ENCODE measurements around the gene FSCN2. TPM values are rescaled to one million over a fixed set of nuclear protein-coding genes. Genes with fewer than 3 reads are reported as not detected.
"Not testable (repeated sequence)": the region's sequence is repeated elsewhere in the genome, so short reads cannot be mapped to it uniquely, and the experiment has no call there.

Gene FSCN2
- total RNA-seq, 4 donors from 2014 or later = 0.20 to 0.46 TPM; not detected in 2

- intact Hi-C loops (cut with DNase I; ENCODE audit: low total_unique reads) = no loop called here
- no peaks in the 10 kb centered on the region for H3K9me3 ChIP-seq
- no peaks in the 10 kb centered on the region for H3K36me3 ChIP-seq
- H3K27ac ChIP-seq = no peak overlapping the region
- in situ Hi-C loops (cut with MboI; ENCODE audit: low sequenced_read_pairs in 4 of 4) = no loop called here
- peaks cover 39 to 51% (median 50%) of the 10 kb centered on the region in 3 donors for H3K27me3 ChIP-seq
- no peak for ATAC-seq
- no peak for DNase-seq
- peaks cover 12 to 17% of the 10 kb centered on the region in 2 donors for H3K4me1 ChIP-seq
- TF ChIP-seq POLR2A (IDR thresholded peaks at IDR 0.05) = no peak
- TF ChIP-seq, protein P1, sequence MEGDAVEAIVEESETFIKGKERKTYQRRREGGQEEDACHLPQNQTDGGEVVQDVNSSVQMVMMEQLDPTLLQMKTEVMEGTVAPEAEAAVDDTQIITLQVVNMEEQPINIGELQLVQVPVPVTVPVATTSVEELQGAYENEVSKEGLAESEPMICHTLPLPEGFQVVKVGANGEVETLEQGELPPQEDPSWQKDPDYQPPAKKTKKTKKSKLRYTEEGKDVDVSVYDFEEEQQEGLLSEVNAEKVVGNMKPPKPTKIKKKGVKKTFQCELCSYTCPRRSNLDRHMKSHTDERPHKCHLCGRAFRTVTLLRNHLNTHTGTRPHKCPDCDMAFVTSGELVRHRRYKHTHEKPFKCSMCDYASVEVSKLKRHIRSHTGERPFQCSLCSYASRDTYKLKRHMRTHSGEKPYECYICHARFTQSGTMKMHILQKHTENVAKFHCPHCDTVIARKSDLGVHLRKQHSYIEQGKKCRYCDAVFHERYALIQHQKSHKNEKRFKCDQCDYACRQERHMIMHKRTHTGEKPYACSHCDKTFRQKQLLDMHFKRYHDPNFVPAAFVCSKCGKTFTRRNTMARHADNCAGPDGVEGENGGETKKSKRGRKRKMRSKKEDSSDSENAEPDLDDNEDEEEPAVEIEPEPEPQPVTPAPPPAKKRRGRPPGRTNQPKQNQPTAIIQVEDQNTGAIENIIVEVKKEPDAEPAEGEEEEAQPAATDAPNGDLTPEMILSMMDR (IDR thresholded peaks at IDR 0.05 in 4 of 5, conservative IDR thresholded peaks at IDR 0.05 in 1 of 5) = no peak
- H3K4me3 ChIP-seq = no peak overlapping the region
Observed at GRCh38 chr17:81528384-81528650, 140 bp downstream of the FSCN2 start.

DNA sequence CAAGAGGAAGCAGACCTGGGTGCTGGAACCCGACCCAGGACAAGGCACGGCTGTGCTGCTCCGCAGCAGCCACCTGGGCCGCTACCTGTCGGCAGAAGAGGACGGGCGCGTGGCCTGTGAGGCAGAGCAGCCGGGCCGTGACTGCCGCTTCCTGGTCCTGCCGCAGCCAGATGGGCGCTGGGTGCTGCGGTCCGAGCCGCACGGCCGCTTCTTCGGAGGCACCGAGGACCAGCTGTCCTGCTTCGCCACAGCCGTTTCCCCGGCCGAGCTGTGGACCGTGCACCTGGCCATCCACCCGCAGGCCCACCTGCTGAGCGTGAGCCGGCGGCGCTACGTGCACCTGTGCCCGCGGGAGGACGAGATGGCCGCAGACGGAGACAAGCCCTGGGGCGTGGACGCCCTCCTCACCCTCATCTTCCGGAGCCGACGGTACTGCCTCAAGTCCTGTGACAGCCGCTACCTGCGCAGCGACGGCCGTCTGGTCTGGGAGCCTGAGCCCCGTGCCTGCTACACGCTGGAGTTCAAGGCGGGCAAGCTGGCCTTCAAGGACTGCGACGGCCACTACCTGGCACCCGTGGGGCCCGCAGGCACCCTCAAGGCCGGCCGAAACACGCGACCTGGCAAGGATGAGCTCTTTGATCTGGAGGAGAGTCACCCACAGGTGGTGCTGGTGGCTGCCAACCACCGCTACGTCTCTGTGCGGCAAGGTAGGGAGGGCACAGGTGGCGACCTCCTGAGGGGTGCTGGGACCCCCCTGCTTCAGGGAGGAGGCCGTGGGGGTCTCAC lies 667 bp downstream of the FSCN2 start:
- ATAC-seq (no peak), DNase-seq (no peak)
- no peaks in the 10 kb centered on the region for H3K36me3 ChIP-seq
- peaks cover 12 to 17% of the 10 kb centered on the region in 2 donors for H3K4me1 ChIP-seq
- TF ChIP-seq POLR2A (IDR thresholded peaks at IDR 0.05) = no peak
- TF ChIP-seq, protein P1 (IDR thresholded peaks at IDR 0.05 in 4 of 5, conservative IDR thresholded peaks at IDR 0.05 in 1 of 5) = no peak
- H3K27me3 ChIP-seq = peaks cover 33 to 47% (median 47%) of the 10 kb centered on the region in 3 donors
- H3K27ac ChIP-seq = no peak overlapping the region
- no peak overlapping the region for H3K4me3 ChIP-seq
- in situ Hi-C loops (cut with MboI; ENCODE audit: low sequenced_read_pairs in 4 of 4) (no loop called here), intact Hi-C loops (cut with DNase I; ENCODE audit: low total_unique reads) (no loop called here)
- no peaks in the 10 kb centered on the region for H3K9me3 ChIP-seq

GRCh38 chr17:81529437-81529803 lies 1.2 kb downstream of the FSCN2 start:
- peaks cover 32 to 47% (median 47%) of the 10 kb centered on the region in 3 donors for H3K27me3 ChIP-seq
- H3K4me3 ChIP-seq = no peak overlapping the region
- TF ChIP-seq, protein P1 (IDR thresholded peaks at IDR 0.05 in 4 of 5, conservative IDR thresholded peaks at IDR 0.05 in 1 of 5) = no peak
- TF ChIP-seq POLR2A (IDR thresholded peaks at IDR 0.05) = no peak
- ATAC-seq = no peak
- no peak for DNase-seq
- no peaks in the 10 kb centered on the region for H3K36me3 ChIP-seq
- no peak overlapping the region for H3K27ac ChIP-seq
- intact Hi-C loops (cut with DNase I; ENCODE audit: low total_unique reads) = no loop called here
- peaks cover 12 to 17% of the 10 kb centered on the region in 2 donors for H3K4me1 ChIP-seq
- in situ Hi-C loops (cut with MboI; ENCODE audit: low sequenced_read_pairs in 4 of 4) = no loop called here
- no peaks in the 10 kb centered on the region for H3K9me3 ChIP-seq

DNA sequence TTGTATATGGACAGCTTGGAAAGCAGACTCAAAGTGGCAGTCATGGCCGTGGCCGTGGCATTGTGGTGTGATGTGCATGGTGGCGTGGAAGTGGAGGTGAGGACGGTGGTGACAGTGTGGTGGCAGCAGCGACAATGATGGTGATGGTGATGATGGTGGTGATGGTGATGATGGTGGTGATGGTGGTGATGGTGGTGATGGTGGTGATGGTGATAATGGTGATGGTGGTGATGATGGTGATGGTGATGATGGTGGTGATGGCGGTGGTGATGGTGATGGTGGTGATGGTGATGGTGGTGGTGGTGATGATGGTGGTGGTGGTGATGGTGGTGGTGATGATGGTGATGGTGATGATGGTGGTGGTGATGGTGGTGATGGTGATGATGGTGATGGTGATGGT lies 2.8 kb downstream of the FSCN2 start:
- DNase-seq; H3K9me3 ChIP-seq; ATAC-seq; in situ Hi-C loops (cut with MboI; ENCODE audit: low sequenced_read_pairs in 4 of 4); H3K36me3 ChIP-seq; intact Hi-C loops (cut with DNase I; ENCODE audit: low total_unique reads); H3K4me3 ChIP-seq; H3K27ac ChIP-seq: not testable (repeated sequence)
- H3K27me3 ChIP-seq = peaks cover 29 to 47% (median 38%) of the 10 kb centered on the region in 3 donors
- H3K4me1 ChIP-seq = peaks cover 12 to 17% of the 10 kb centered on the region in 2 donors

DNA sequence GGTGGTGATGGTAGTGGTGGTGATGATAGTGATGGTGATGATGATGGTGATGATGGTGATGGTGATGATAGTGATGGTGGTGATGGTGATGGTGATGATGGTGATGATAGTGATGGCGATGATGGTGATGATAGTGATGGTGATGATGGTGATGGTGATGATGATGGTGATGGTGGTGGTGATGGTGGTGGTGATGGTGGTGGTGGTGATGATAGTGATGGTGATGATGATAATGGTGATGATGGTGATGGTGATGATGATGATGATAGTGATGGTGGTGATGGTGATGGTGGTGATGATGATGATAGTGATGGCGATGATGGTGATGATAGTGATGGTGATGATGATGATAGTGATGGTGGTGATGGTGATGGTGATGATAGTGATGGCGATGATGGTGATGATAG lies 3.8 kb downstream of the FSCN2 start:
- intact Hi-C loops (cut with DNase I; ENCODE audit: low total_unique reads); in situ Hi-C loops (cut with MboI; ENCODE audit: low sequenced_read_pairs in 4 of 4); H3K27ac ChIP-seq; H3K9me3 ChIP-seq; ATAC-seq; DNase-seq; H3K36me3 ChIP-seq; H3K4me3 ChIP-seq: not testable (repeated sequence)
- peaks cover 11 to 13% of the 10 kb centered on the region in 2 donors for H3K4me1 ChIP-seq
- H3K27me3 ChIP-seq = peaks cover 36 to 47% (median 36%) of the 10 kb centered on the region in 3 donors
